Suppressor macrophage (primary cell): ENCODE results near the gene CEACAM18.
"Not testable (repeated sequence)": the region's sequence is repeated elsewhere in the genome, so short reads cannot be mapped to it uniquely, and the experiment has no call there.

Experiments
- DNase-seq, 4 experiments: peaks; one replicate each; pipeline ENCODE4 v3.0.0-alpha.2; 2020 to 2022

Gene CEACAM18

GRCh38 chr19:51461723-51462161, 16.6 kb upstream of the CEACAM18 start:
- DNase-seq: peak; percentile 61 to 73 (median 69)

DNA sequence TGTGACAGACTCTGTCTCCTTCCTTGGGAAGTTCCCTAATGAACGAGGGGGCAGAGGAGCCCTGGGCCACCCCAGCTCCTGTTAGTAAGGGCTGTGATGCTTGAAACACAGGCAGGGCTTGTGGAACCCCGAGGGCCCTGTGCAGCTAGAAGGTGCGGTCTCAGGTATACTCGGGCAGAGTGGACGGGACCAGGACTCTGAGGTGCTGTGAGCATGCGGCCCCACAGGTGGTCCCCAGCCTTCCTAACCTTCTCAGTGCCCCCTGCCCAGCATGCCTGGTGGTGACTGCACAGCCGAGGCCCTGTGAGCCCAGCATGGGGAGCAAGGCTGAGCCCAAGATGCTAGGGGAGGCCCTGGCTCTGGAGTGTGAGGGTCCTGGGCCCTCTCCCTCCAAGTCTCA, 16.1 kb upstream of the CEACAM18 start:
- DNase-seq: peak in 1 of 4 experiments; percentile 27

DNA sequence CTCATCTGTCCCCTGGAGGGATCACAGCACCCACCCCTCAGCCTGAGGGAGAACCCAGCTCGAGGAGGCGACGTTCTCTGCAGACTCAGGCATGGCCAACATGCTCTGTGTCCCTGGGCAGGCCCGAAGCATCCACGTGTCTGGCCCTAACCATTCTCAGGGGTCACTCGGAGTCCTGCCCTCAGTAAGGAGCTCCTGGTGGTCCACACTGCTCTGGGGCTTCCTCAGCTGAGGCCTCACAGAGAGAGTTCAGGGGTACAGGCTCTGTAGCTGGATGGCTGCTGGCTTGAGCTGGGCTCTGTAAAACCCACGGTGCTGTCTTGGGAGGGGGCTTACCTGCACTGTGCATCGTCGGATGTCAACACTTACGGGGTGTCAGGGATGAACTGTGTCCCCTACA, 15.7 kb upstream of the CEACAM18 start:
- no peak for DNase-seq

- DNase-seq: not testable (repeated sequence)
Observed at GRCh38 chr19:51463976-51464581, 14.3 kb upstream of the CEACAM18 start.

DNA sequence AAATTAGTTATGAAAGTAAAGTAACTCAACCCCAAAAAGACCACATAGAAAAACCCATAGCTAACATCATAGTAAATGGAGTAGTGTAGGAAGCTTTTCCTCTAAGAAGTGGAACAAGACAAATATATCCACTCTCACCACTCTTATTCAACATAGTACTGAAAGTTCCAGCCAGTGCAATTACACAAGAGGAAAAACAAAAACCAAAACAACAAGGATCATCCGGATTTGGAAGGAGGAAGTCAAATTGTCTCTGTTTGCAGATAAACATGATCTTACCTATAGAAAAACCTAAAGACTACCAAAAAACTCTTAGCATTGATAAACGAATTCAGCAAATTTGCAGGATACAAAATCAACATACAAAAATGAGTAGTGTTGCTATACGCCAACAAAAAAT, 11.6 kb upstream of the CEACAM18 start:
- peak in 2 of 4 experiments; percentile 23 to 47 for DNase-seq

DNA sequence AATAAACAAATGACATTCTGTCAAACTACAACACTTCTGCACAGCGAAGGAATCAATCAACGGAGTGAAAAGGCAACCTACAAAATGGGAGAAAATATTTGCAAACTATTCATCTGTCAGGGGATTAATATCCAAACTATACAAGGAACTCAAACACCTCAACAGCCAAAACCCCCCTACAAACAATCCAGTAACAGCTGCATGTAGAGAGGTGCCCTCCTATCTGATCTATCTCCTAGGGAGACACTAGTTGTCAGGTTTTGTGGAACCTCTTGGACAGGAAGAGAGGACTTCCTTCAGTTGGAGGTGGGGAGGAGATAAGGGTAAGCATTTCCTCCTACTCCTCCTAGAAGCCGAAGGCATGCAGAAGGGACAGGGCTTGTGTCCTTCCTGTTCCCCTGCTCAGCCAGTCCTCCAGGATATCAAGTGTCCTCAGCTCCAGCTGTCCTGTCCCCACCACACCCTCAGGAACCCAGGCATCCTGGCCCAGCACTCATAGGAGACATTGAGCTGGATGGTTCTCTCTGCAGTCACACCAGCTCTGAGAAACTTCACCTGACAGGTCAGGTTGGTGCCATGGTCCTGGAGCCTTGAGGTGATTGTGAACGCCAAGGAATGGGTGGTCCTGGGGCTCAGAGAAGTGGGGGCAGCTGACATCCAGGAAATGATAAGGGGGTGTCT, 10.3 kb upstream of the CEACAM18 start:
- peak in 1 of 4 experiments; percentile 33 for DNase-seq

DNA sequence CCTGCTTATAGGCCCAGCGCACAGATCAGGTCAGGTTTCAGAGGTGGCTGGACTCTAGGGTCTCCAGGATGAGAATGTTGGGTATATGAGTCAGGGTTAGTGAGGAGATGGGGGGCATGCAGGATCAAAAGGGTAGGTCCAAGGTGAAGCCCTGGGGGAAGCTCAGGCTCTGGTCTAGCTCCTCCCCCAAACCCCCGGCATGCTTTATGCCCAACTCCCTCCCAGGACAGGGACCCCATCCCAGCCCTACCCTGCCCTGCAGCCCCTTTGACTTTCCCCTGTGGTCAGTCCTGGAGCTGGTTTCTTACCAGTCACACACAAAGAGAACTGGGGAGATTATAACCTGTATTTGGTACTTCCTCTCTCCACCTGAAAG, 9.8 kb upstream of the CEACAM18 start:
- DNase-seq: no peak

GRCh38 chr19:51469162-51469561, 9.2 kb upstream of the CEACAM18 start:
- DNase-seq: no peak

GRCh38 chr19:51469629-51470028, 8.7 kb upstream of the CEACAM18 start:
- DNase-seq: no peak

DNA sequence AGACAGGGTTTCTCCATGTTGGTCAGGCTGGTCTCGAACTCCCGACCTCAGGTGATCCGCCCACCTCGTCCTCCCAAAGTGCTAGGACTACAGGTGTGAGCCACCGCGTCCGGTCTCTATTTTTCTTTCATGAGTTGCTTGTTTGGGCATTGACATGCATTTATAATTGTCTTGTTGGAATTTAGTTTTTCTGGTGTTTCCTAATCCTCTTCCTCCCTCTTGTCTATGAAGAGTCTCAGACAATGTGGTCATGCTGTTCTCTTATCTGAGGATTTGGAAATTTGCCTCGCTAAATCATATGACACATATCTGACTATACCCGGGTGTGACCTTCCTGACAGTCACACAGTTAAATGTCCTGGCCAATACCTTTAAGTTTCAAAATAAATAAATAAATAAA, 7.4 kb upstream of the CEACAM18 start:
- peak in 2 of 4 experiments; percentile 49 to 61 for DNase-seq

GRCh38 chr19:51471527-51471926, 6.8 kb upstream of the CEACAM18 start:
- no peak for DNase-seq

- no peak for DNase-seq
Observed at GRCh38 chr19:51472607-51473006, 5.7 kb upstream of the CEACAM18 start.

DNA sequence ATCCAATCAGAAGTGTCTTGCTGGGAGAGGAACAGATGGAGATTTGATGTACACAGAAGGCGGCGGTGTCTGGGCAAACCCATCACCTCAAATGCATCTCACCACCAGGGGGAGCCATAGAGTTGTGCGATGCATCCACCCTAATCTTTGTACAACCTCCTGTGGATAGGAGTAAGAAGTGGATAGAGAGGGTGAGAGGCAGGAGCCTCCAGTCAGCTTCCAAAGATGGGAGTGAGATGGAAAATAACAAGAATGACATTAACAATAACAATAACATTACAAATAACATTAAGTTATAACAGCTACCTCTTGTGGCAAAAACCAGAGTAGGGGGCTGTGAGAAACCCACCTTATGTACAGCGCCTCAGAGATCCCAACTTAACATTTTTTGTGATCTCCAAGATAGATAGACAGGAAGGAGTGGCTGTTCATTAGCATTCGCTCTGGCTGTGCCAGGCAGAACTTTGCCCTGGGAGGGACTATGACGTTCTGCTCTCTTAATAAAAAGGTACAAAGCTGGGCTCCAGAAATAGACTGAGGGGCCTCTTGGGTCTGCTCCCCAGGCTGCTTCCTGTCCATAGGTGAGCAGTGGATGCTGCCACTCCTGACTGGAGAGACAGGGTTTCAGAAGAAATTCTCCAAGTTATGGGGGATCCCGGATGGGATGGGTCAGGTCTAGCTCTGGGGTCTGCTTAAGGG, 5.2 kb upstream of the CEACAM18 start:
- peak; percentile 87 to 96 (median 93) for DNase-seq

DNA sequence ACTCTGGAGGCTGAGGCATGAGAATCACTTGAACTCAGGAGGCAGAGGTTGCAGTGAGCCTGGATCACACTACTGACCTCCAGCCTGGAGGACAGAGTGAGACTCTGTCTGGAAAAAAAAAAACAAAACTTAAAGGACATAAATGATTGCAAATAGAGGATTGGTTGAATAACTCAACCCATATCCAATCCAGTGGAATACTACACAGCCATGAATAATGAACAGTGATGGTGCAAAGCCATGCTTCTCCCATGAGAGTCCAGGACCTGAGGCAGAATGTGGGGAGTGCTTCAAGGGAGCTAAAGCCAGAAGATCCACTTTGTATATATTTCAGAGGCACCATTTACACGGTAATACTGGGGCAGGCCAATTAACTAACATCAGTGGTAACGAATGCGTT, 2.2 kb upstream of the CEACAM18 start:
- no peak for DNase-seq

GRCh38 chr19:51477344-51477743, 995 bp upstream of the CEACAM18 start:
- DNase-seq: no peak

DNA sequence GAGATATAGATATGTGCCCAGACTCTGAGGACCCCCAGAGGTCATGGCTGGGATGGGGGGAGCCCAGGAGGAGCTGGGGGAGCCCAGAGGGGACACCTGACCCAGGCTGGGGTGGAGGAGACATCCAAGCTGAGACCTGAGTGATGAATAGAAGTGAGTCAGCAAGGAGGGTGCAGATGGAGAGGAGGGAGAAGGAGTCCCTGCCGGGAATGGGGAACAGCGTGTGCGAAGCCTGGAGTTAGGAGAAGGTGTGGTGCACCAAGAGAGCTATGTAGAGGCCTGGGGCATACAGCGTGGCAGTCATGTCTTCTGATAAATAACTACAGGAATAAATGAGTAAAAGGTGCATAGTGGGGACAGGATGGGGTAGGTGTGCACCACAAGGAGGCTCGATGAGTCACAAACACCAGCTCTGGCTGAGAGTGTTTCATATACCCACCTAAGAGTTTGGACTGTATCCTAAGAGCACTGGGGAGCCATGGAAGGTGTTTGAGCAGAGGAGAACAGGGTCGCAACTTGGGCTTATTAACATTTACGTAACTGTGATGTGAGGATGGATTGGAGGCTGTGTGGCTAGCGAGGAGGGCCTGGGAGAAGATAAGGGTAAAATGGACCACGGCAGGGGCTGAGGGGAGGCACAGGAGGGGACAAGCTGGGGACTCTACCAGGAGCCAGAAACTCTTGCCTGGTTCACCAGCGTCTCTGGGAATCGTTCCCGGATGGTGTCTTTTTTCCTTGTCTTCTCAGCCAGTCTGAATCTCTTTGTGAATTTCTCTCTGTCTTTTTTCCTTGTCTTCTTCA, 1.4 kb downstream of the CEACAM18 start:
- DNase-seq: no peak

- DNase-seq: peak; percentile 42 to 61 (median 57)
Observed at GRCh38 chr19:51480590-51480989, 2.3 kb downstream of the CEACAM18 start.

DNA sequence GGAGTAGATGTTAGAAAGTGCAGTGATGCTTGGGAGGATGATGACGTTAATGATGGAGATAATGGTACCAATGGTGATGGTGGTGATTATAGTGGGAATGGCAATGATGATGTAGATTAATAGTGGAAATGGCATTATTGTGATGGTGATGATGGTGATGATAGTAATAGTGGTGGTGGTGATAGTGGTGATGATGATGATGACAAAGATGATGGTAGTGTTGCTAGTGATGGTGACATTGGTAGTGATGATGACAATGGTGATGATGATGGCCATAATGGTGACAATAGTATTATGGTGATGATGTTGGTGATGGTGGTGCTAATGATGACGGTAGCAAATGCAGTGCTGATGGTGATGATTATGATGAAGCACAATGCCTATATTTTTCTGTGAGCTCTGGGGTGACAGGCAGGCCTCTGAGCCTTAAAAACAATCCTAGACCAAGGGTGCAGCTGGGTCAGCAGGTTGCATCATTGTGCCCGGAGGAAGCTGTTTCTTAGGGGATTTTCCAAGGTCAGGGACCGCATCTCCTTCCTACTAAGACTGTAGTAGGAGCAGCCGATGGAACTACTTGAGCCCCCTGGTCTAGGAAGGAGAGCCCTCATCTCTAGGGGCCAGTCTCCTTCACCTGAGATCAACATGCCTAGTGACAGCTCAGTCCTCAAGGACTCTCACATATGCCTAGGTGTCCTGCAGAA, 7.8 kb downstream of the CEACAM18 start:
- DNase-seq: no peak

DNA sequence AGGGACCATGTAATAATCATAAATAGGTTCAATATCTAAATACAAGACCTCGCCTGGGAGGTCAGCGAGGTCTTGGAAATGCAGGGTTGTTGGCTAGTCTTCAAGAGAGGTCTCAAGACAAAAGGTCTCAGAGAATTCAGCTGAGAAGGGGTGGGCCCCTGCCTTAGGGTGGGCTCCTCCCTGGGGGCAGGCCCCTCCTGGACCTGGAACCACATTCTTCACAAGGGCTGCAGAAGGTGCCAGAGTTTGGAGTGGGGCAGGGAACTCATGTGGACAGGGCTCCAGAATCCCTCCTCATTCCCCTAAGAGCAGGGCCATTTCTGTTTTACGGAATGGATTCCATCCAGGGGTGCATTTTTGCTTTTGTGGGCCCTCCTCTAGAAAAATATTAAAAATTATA, 10.2 kb downstream of the CEACAM18 start:
- no peak for DNase-seq

GRCh38 chr19:51489113-51489512, 10.8 kb downstream of the CEACAM18 start:
- no peak for DNase-seq

DNA sequence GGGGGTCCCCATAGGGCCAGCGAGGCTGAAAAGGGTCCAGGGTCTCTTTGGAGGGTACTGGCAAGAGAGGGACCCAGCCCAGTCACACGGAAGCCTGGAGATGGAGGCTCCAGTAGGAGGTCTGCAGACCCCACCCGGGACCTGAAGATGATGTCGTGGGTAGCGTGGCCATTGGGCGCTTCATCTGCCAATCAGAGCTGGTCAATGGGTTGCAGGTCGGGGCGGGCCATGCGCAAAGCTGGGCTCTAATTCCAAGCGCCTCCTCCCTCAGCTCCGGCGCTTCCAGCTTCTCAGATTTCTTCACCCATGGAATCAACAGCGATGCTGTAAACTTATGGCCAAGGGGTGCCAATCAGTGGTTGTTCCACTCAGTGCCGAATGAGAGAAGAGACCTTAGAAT, 12.3 kb downstream of the CEACAM18 start:
- no peak for DNase-seq

GRCh38 chr19:51491586-51491985, 13.2 kb downstream of the CEACAM18 start:
- DNase-seq: no peak
